Stimulated activated naive CD4-positive, alpha-beta T cell (primary cell): Measurements from ENCODE around the gene AAK1.
A peak's percentile ranks its signal among the peaks of the same experiment; 100 is the strongest.
"Not testable (repeated sequence)": the region's sequence is repeated elsewhere in the genome, so short reads cannot be mapped to it uniquely, and the experiment has no call there.

ENCODE experiments used
- DNase-seq, 6 experiments: peaks; one replicate each; lab custom pipeline; 2025; lab: John Stamatoyannopoulos, UW

AAK1 gene

DNA sequence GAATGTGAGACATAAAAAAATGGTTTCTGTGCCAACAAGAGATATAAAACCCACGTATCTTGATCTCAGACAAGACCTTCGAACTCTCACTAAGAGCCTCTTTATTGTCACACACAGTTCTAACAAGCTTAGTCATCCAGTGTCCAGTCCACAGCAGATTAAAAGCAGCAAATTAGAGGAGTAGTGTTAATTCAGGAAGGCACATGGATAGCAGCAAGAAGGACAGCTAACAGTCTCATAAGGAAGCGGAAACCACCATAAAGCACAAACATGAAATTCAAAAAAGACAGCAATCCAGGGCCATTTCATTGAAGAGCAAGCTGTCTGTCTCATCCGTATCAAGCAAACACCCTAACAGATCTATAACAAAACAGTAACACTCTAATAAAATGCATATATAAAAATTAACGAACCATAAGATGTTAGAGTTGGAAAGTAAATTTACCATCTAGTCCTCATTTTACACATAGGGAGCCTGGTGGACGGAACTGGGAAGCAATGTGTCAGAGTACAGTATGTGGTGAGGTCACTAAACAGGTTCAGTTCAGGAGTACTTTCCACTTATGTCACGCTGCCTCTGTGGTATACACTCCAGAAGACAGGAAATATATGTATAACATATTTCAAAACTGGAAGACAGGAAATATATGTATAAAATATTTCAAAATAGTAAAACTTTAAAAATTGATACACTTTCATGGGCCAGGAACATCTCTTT is 18.3 kb downstream of the AAK1 start:
- peak in 1 of 6 experiments; percentile 31 for DNase-seq

- DNase-seq: no peak
These were observed 18.9 kb downstream of the AAK1 start for GRCh38 chr2:69624611-69625010.

- DNase-seq: no peak
These were observed 19.4 kb downstream of the AAK1 start for GRCh38 chr2:69624131-69624530.

DNA sequence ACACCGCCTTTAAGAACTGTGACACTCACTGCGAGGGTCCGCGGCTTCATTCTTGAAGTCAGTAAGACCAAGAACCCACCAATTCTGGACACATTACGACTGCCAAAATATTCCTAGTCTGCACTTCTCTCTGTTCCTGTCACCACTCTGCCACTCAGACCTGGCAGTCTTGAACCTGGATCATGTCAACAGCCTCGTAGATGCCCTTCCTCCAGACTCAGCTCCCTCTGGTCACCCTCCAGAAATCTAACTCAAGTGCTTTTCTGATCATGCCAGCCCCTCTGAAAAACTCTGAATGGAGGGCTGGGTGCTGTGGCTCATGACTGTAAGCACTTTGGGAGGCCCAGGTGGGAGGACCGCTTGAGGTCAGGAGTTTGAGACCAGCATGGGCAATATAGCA is 20.3 kb downstream of the AAK1 start:
- no peak for DNase-seq

- not testable (repeated sequence) for DNase-seq
These were observed 20.7 kb downstream of the AAK1 start for GRCh38 chr2:69622805-69623204.

DNA sequence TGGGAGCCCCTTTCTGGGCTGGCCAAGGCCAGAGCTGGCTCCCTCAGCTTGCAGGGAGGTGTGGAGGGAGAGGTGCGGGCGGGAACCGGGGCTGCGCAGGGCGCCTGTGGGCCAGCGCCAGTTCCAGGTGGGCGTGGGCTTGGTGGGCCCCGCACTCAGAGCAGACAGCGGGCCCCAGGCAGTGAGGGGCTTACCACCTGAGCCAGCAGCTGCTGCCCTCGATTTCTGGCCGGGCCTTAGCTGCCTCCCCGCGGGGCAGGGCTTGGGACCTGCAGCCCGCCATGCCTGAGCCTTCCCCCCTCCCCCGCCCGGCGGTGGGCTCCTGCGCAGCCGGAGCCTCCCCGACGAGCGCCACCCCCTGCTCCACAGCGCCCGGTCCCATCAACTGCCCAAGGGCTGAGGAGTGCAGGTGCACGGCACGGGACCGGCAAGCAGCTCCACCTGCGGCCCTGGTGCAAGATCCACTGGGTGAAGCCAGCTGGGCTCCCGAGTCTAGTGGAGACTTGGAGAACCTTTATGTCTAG is 21.5 kb downstream of the AAK1 start:
- DNase-seq: not testable (repeated sequence)

DNA sequence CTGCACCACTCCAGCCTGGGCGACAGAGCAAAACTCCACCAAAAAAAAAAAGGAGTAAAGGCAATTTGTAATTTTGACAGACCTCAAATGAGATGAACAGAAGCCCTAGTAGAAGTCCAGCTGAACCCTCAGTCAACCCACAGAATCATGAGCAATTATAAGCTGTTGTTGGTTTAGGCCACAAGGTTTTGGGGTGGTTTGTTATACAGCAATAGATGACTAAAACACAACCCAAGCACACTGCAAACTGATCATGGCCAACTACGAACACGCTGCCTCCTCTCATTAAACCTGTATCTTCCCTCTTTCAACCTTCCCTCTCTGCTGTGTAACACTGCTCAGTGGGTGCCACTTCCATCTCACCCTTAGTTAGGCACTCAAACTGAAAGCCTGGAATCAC is 22.1 kb downstream of the AAK1 start:
- DNase-seq: no peak

- DNase-seq: peak in 2 of 6 experiments; percentile 18 to 38
These were observed 22.7 kb downstream of the AAK1 start for GRCh38 chr2:69620870-69621269.

DNA sequence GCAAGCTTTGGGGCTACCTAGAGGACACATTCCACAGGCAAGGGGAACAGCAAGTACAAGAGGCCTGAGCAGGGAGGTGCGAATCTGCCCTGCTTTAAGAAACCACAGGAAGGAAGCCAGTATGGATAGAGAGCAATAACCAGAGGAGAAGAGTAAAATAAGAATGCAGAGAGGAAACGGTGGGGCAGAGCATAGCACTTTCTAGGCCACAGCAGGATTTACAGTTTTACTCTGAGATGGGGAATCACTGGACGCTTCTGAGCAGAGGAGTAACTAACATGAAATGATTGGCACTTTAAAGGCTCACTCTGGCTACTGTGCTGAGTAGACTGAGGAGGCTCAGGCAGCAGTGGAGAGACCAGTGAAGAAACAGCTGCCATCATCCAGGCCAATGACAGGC is 23.8 kb downstream of the AAK1 start:
- peak in 3 of 6 experiments; percentile 11 to 26 (median 18) for DNase-seq

- DNase-seq: no peak
These were observed 25.2 kb downstream of the AAK1 start for GRCh38 chr2:69618362-69618761.

- no peak for DNase-seq
These were observed 25.8 kb downstream of the AAK1 start for GRCh38 chr2:69617744-69618143.

GRCh38 chr2:69616755-69617154 is 26.8 kb downstream of the AAK1 start:
- DNase-seq: no peak

GRCh38 chr2:69615969-69616368 is 27.6 kb downstream of the AAK1 start:
- no peak for DNase-seq

DNA sequence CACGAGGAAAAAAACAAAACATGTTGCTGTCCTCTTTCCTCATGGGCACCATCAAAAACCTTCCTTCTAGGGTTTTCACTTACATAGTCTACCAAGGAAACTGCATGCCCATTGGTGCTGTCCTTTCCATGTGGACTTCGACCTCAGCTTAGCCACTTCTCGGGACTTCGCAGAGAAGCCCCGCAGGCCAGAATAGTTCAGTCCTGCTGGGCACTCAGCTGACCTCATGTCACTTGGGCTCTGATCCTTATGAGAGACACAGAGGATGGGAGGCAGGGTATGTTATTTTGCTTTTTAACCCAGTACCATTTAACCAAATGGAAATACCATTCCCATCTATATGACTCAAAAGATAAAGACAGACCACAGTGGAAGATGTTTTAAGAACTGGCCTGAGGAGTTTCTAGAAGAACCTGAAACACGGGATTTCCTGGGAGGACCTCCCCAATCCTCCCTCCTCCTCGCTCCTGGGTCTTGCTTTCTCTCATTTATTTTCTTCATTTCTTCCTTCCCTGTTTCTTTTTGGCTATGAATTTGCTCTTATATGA is 28.4 kb downstream of the AAK1 start:
- no peak for DNase-seq

GRCh38 chr2:69612707-69613106 is 30.8 kb downstream of the AAK1 start:
- no peak for DNase-seq

DNA sequence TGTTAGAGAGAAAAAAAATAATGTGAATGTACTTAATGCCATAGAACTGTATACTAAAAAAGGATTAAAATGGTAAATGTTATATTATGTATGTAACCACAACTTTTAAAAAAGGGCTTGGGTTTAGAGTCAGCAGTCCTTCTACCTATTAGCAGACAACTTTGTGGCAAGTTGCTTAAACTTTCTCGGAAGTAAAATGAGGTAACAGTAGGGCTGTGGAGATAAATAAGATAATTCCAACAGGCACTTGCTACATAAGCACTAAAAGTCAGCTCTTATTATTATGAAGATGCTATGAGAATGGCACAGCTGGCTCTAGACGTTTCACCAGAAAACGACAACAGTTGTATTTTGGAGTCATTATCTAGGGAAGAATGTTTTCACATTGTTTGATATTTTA is 31.3 kb downstream of the AAK1 start:
- no peak for DNase-seq

DNA sequence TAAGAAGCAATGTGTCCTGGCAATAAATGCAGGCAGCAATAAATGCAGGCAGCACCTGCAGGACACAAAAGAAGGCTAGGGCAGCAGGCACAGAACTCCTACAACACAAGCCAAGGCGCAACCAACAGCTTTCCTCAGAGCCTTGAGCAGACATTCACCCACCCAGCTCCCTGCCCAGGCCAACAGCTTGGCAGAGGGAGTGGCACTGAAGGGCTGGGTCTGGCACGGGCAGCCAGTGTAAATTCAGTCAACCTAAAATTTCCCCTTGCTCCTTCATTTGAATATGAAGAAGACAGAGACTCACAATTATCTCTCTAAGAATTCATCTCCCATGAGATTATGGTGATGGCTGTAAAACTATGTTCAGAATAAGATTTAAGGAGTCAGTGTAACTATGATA is 35.4 kb downstream of the AAK1 start:
- no peak for DNase-seq

DNA sequence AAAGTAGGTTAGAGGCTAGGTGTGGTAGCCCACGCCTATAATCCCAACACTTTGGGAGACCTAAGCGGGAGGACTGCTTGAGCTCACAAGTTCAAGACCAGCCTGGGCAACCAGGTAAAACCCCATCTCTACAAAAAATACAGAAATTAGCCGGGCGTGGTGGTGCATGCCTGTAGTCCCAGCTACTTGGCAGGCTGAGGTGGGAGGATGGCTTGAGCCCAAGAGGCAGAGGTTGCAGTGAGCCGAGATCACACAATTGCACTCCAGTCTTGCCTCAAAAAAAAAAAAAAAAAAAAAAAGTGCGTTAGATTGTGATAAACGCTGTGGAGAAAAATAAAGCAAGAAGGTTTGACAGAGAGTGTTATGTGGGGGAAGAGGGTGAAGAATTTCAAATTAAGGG is 36.8 kb downstream of the AAK1 start:
- DNase-seq: not testable (repeated sequence)

GRCh38 chr2:69605284-69605683 is 38.3 kb downstream of the AAK1 start:
- DNase-seq: no peak

- DNase-seq: no peak
These were observed 38.7 kb downstream of the AAK1 start for GRCh38 chr2:69604836-69605235.

GRCh38 chr2:69604026-69604678 is 39.4 kb downstream of the AAK1 start:
- no peak for DNase-seq

DNA sequence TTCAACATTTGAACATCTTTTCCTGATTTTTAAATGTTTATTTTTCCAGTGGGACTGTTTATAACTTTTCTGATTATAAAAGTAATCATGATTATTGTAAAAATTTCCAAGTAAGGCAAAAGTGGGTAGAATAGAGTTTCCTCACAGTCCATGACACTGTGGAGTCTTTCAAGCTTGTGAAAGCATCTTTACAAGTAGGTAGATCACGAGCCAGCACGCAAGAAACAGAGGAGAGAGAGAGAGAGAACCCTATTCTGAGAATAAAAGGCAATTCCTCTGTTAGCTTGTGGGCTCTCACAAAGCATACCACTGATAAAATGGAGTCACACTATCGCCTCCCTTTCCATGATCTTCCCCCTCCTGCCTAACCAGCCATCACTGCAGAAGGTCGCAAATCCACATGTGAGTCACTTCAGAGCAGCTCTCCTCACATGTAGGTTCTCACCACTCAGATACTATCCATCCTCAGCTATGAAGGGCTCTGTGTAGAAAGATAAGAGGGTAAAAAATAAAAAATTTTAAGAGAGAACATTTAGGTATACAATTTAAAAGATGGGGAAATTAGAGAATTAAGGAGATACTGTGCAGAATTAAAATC is 40.3 kb downstream of the AAK1 start:
- DNase-seq: no peak

GRCh38 chr2:69601179-69601612 is 42.3 kb downstream of the AAK1 start:
- no peak for DNase-seq
